Epithelial cell of esophagus (primary cell): ENCODE results near the gene CLCA4.
"Not testable (repeated sequence)": the region's sequence is repeated elsewhere in the genome, so short reads cannot be mapped to it uniquely, and the experiment has no call there.

Experiments used
- DNase-seq: peaks from one replicate; pipeline ENCODE4 v3.0.0; 2010; ENCODE audit warnings: low read depth
- H3K4me3 ChIP-seq: 2 replicates; pipeline ENCODE4 v1.5.1; 2011; ENCODE audit warnings: mild to moderate bottlenecking, low read length, control low read depth
- TF ChIP-seq, protein P1 (sequence below): IDR thresholded peaks from 2 replicates; pipeline ENCODE4 v1.5.1; 2011; ENCODE audit warnings: low read depth, mild to moderate bottlenecking, low read length, control low read depth, inconsistent platforms; ENCODE audit not compliant: insufficient read depth; ENCODE audit errors: missing control alignments

Gene CLCA4

DNA sequence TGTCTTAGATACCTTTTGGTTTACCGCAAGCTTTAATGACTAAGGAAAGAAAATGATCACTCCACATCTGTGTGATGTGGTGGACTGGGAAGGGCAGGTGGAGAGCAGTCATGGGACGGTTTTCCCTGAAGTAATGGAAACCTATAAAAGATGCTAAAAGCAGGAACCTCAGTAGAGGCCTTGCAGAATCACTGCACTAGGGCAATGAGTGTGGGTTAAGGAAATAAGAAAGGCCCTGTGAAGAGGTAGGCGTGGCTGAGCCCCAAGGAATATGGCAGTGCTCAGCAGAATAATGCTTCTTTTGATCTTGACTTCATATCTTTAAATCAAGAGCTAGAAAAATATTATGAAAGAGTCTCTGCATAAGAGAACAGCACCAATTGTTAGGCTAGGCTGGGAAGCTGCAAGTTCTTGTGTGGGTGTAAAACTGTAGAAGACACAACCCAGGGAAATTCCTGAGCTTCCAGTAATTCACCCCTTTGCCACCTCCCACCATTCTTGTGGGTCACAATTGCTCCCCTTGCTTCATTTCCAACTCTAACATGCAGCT lies 49.9 kb downstream of the CLCA4 start:
- DNase-seq, result no peak
- TF ChIP-seq, protein P1, sequence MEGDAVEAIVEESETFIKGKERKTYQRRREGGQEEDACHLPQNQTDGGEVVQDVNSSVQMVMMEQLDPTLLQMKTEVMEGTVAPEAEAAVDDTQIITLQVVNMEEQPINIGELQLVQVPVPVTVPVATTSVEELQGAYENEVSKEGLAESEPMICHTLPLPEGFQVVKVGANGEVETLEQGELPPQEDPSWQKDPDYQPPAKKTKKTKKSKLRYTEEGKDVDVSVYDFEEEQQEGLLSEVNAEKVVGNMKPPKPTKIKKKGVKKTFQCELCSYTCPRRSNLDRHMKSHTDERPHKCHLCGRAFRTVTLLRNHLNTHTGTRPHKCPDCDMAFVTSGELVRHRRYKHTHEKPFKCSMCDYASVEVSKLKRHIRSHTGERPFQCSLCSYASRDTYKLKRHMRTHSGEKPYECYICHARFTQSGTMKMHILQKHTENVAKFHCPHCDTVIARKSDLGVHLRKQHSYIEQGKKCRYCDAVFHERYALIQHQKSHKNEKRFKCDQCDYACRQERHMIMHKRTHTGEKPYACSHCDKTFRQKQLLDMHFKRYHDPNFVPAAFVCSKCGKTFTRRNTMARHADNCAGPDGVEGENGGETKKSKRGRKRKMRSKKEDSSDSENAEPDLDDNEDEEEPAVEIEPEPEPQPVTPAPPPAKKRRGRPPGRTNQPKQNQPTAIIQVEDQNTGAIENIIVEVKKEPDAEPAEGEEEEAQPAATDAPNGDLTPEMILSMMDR, result no peak
- H3K4me3 ChIP-seq, result no peak overlapping the region

DNA sequence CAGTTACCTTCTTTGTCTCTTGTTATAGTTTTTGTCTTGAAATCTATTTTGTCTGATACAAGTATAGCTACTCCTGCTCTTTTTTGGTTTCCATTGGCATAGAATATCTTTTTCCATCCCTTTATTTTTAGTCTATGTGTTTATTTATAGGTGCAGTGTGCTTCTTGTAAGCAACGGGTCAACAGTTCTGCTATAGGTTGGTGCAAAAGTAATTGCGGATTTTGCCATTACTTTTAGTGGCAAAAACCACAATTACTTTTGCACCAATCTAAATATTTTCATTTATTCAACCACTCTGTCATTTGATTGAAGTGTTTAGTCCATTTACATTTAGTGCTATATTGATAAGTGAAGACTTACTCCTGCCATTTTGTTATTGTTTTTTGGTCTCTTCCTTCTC lies 59.2 kb downstream of the CLCA4 start:
- not testable (repeated sequence) for DNase-seq, H3K4me3 ChIP-seq

DNA sequence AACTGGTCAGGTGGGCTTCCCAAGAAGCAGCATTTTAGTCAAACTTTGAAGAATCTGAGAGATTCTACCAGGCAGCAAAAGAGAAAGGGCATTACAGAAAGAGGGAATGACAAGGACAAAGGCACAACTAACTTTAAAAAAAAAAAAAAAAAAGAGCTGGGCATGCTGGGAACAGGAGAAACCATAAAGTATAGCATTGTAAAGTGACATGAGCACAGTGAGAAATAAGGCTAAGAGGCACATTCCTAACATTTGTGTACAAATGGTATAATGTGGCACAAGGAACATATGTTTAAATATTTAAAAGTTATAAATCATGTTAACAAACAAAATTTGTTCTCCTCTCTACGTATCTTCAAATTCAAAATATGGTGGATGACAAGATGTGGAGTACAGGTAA lies 69.6 kb downstream of the CLCA4 start:
- DNase-seq, result no peak
- TF ChIP-seq, protein P1, result no peak
- no peak overlapping the region for H3K4me3 ChIP-seq

DNA sequence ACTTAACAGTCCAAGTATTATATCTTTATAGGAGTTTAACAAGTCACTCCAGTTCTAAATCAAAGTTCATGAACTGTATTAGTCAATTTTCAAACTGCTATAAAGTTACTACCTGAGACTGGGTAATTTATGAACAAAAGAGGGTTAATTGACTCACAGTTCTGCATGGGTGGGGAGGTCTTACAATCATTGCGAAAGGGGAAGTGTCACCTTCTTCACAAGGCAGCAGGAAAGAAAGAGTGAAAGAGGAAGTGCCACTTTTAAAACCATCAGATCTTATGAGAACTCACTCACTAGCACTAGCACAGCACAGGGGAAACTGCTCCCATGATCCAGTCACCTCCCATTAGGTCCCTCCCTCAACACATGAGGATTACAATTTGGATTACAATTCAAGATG lies 70.0 kb downstream of the CLCA4 start:
- H3K4me3 ChIP-seq, result no peak overlapping the region
- DNase-seq, result peak; percentile 92
- TF ChIP-seq, protein P1, result no peak

DNA sequence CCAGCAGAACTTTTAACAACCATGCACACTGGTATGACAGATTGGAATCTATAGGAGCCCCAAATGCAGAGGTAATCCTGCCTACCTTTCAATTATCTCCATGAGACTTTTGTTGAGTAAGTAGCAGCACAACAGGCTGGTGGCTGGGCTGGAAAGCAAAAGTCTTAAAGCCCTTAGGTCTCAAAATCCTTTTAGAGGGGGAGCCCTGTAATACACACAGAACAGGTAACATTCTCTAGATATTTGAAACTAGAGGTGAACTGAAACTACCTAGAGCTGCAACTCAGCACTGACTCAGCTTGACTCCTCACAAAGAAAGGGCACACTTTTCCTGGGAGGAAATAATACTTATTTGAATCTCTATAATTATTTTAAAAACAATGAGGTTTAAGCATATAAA lies 71.5 kb downstream of the CLCA4 start:
- H3K4me3 ChIP-seq, result no peak overlapping the region
- peak; percentile 70 for DNase-seq
- TF ChIP-seq, protein P1, result no peak

DNA sequence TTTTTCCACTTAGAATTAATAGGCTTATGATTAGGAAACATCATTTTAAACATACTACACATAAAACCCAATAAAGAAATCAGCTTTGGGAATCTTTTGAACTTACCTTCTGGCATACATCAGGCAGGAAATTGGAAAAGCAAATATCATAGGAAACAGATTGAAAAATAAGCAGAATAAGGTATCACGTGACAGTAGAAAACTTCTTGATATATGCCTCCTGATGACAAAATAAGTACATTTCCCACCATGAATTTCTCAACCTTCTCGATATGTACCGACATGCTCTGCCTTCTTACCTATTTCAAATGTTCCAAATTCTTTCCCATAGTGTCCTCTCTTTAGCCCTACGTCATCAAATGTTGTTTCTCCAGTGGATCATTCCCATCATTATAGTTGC lies 72.4 kb downstream of the CLCA4 start:
- TF ChIP-seq, protein P1, result no peak
- DNase-seq, result no peak

DNA sequence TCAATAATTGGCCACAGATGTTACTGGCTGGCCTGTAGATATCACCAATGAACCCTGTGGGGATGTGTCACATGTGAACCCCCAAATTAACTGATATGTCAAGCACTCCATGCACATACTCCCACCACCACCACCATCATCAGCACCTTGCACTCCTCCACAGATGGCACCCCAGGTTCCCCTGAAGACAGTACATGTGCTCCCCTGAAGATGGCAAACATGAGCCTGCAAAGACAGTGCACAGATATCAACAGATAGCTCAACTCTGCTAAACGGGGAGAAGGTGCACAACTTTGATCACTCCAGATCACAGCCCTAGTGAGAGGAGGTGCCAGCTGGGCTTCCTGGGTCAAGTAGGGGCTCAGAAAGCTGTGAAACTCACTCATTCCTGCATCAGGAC lies 74.4 kb downstream of the CLCA4 start:
- TF ChIP-seq, protein P1, result peak; percentile 14
- no peak overlapping the region for H3K4me3 ChIP-seq
- no peak for DNase-seq

More for the DNA sequence above, 72.4 kb downstream of the CLCA4 start:
- no peak overlapping the region for H3K4me3 ChIP-seq
